NCI-H526 treated with DMSO at 0.1 percent for 48 hours (cell line): Measurements from ENCODE around the gene PDLIM7.
A peak's percentile ranks its signal among the peaks of the same experiment; 100 is the strongest.

Source experiments
- DNase-seq: peaks from one replicate; lab custom pipeline; 2025; lab: John Stamatoyannopoulos, UW

PDLIM7 gene

DNA sequence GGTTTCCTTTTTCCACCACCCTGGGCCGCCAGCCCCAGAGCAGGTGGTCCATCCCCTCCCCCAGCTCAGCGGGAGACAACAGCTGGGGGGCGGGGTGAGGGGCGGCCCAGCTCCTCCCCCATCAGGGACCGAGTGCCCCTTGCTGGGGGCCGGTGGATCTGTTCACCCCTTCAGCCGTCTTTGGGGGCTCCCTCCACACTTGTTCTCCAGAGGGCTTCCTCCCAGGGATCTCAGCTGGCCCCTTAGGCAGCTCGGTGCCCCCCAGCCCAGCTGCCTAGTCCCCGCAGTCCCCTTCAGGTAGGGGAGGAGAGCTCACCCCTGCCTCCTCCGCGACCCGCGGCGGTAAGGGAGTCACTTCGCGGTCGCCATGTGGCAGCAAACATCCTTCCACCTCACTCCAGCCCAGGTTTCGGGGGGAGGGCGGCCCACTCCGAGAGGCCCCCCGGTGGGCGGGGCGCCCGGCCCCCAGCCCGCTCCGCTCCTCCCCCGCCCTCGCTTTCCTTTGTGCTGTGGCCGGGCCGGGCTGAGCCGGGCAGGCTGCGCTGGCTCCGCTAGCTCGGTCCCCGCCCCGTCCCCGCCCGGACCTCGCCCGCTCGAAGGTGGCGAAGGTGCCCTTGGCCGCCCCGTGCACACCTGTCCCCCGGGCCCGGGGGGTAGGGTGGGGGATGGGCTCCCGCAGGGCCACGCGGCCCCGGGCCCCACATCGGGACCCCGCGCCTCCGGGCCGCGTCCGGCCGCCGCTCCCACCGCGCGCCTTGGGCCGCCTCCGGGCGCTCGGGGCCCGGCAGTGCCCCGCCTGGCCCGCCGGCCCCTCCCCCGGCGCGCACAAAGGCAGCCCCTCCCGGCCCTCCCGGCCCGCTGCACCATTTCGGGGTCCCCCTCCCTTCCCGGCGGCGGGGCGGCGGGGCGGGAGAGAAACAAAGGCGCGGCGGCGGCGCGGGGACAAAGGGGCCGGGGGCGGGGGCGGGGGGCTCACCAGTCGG lies 24.7 kb downstream of the PDLIM7 start:
- DNase-seq = no peak

GRCh38 chr5:177471610-177472356 lies 25.6 kb downstream of the PDLIM7 start:
- no peak for DNase-seq

GRCh38 chr5:177470759-177471536 lies 26.5 kb downstream of the PDLIM7 start:
- DNase-seq = no peak

DNA sequence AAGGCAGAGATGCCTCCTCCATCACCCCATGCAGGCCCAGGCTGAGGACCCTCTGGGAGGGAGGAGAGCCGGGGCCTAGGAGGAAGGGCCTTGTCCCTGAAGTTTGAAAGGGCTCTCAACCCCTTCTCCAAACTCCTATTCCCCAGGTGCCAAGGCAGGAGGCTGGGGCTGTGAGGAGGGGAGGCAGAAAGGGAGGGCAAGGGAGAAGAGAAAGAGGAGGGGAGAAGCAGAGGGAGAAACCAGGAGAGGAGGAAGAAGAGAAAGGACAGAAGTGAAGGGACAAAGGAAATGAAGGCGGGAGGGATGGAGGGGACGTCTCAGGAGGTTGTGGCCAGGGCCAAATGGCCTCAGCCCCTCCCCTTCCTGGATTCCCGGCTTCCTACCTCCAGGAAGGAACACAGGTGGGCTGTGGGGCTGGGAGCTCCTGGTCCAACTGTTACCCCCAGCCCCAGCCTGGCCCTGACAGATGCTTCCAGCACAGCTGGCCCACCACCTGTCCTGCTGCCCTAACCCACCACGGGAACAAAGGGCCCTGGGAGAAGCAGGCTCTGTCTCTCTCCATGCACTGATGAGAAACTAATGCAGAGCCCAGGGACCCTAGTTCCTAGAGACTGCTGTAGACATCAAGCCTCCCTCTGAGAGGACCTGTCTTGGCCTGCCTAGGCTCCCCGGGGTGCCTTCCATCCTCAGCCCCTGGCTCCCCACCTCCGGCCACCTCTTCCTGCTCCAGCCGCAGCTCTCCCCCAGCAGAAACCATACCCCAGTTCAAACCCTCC lies 27.5 kb downstream of the PDLIM7 start:
- no peak for DNase-seq

DNA sequence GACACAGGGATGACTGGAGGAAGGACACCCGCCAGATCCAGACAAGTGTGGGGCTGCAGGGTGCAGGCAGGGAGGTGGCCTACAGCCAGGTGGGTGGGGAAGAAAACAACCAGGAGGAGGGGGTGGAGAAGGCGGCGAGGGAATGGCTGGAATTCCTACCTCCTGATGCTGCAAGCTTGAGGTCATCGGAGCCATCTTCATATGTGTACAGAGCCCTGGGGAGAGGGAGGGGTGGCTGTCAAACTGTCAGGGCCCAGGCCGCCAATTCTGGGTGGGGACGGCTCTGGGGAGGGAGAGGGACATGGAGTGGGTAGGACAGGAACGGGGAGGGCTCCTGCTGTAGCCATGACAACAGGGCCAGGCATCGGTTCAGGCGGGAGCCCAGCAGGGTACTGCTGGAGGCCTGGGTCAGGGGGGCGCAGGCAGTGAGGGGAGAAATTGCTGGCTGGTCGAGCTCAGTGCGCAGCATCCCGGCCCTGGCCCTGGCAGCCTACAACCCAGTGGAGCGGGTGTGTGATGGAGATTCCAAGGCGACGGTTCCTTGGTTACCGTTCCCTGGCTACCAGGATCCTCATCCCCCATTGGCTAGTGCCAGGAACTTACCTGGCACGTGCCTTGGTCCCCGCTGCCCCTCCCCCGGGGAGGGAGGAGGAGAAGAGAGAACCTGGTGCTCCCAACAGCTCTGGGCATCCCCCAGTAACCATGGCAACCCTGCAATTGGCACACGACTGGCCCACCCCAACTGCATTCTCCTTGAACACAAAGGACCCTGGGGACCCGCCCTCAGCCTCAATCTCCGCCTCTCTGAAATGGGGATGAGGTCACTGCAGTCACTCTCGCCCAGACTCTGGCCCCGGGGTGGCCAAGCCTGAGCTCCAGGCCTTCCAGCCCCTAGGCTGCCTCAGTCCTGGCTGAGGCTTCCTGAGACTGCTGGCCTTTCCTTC lies 28.4 kb downstream of the PDLIM7 start:
- no peak for DNase-seq

DNA sequence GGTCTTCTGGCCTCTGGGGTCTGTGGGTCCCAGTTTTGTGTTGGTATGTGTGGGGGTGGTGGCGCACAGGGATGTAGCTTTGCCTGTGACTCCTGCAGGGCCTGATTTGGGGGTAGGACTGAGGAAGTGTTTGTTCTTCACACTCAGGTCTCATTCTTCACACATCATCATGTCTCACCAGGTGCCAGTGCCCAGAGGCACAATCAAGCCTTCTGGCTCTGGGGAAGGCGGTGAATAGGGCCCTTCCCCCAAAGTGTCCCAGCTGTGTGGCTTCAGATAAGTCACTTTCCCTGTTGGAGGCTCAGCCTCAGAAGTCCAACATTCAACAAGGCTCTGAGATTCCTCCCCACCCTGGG lies 29.1 kb downstream of the PDLIM7 start:
- DNase-seq = no peak

DNA sequence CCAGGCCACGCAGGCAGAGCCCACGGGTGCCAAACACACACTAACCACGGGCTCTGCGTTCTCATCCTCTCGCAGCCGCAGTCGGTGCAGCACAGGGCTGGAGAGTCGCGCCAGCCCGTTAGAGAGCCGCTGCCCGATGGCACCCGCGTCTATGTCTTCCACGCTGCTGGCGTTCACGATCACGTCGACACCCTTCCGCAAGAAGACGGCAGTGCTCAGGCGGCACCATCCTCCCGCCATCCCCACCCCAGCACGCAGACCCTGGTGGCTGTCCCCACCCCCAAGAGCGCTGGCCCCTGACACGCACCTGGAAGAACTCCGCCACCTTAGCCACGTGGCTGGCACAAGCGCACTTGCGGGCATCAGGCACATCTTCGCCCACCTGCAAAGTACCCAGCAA lies 30.0 kb downstream of the PDLIM7 start:
- no peak for DNase-seq

DNA sequence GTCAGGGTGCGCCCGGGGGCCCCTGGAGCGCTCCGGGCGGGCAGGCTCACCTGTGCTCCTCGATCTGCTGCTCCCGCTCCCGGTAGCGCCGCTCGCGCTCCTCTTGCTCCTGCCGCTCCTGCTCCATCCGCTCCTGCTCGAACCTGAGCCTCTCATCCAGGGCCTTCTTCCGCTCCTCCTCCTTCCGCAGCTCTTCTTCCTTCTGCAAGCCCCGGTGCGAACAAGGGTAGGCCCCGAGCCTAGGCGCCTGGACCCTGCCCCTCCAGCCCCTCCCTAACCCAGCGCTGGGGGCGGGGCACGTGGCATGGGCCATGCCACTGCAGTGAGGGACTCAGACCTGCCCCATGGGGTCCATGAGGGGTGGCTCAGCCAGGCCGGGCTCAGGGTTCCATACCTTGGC lies 30.5 kb downstream of the PDLIM7 start:
- DNase-seq = no peak

DNA sequence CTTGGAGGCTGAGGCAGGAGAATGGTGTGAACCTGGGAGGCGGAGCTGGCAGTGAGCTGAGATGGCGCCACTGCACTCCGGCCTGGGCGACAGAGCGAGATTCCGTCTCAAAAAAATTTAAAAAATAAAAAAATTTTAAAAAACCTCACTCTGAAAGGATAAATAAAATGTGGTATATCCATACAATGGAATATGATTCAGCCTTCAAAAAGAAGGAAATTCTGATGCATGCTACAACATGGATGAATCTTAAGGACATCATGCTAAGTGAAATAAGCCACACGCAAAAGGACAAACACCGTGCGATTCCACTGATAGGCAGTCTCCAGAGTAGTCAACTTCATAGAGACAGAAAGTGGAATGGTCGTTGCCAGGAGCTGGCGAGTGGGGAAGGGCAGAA lies 32.4 kb downstream of the PDLIM7 start:
- no peak for DNase-seq

GRCh38 chr5:177462021-177462670 lies 35.3 kb downstream of the PDLIM7 start:
- DNase-seq = no peak

DNA sequence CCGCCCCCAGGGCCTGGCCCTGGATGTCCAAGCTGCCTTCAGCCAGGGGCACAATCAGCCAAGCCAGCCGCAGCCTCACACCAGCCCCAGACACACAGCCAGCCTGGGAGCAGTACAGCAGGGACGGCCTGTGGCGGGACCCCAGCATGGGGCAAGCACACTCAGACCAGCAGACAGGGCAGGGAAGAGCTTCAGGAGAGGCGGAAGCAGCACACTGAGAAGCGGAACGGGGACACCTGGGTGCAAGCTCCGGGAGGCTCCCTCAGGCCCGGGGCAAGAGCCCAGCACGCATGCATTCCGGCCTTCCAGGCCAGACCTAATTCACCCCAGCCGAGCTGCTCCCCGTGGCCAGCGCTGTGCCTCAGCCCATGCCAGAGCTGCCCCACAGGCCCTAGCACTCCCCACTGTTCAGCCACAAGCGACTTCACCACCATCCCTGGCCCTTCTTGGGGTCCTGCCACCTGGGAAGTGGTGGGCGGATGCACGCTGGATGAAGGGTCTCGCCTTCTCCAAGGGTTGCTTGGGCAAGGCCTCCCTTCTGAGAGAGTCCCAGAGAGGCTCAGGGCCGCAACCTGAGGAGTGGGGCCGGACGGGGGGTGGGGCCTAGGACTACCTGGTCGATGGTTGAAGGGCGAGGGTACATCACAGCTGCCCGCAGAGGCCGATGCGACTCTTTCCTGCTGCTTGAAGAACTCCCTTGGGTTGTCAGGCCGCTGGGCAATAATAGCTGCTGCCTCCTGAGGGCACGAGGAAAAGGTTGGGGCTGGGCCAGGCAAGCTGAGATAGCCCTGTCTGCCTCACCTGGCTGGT lies 37.4 kb downstream of the PDLIM7 start:
- no peak for DNase-seq

DNA sequence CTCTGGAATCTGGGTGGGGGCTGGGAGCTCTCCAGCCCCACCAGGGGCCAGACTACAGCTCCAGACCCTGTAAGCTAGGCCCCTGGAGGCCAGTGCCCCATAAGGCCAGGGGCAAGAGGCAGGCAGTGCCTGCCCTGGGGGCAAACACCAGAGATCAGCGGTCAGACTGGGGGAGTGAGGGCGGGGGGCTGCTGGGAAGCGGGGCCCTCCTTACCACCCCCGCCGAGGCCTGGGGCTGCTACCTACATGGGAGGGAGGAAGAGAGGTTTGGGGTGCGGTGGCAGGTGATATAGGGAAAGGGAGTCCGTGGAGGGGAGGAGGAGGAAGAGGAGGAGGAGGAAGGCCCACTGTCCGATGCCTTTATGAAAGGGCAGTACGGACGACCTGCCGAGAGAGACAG lies 38.0 kb downstream of the PDLIM7 start:
- no peak for DNase-seq

DNA sequence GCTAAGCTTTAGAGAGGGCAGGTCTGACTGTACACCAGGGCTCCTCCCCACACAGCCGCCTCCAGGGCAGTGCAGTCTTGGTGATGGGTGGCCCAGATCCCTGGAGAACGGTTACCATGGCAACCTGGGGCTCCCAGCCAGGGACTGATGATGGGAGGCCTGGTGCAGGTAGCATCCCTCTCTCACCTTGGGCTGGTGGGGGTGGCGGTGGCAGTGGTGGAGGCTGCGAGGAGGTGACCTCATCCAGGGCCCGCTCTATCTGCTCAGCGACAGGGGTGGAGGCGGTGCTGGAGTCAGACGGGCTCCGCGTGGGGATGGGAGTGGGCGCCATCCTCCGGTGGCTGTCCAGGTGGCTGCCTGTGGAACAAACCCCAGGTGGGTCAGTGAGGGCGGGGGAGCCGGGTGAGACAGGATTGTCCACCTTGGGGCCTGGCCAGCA lies 38.5 kb downstream of the PDLIM7 start:
- no peak for DNase-seq

DNA sequence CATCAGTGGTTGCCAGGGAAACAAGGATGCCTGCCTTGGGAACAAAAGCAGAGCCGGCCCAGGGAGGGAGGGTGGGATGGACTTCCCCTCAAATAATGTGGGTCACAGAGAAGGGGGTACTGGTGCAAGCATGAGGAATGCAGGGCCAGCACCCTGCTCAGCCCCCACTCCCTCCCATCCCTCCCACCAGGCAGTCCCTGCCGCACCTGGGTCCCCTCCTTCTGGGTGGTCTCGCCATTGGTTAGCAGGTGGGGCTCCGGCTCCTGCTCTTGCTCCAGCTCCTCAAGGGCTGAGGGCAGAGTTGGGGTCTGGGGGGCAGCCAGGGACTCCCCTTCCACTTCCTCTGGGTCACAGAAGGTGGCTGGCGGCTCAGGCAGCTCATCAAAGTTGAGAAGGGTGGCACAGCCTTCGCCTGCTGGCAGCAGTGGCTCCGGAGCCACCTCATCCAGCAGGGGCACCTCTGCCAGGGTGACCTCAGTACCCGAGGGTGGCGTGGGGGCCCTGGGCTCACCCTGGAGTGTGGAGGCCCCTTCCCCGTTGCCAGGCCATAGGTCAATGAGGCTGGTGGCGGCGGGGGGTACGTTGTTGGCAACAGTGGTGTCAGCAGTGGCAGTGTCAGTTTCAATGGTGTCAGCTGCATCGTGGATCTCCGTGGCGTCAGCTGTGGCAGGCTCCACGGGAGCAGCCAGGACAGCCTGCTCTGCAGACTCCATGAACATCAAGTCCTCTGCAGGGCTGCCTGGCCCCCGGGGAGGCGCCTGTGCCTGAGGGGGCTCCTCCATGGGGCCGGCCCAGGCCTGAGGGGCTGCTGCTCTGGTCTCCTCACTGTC lies 39.3 kb downstream of the PDLIM7 start:
- no peak for DNase-seq

- DNase-seq = peak; percentile 77
Observed at GRCh38 chr5:177456976-177457851, 40.2 kb downstream of the PDLIM7 start.

- DNase-seq = no peak
Observed at GRCh38 chr5:177456591-177456964, 40.8 kb downstream of the PDLIM7 start.
